CD14-positive monocyte (primary cell): ENCODE data around the gene WDR41. TPM values are rescaled to one million over a fixed set of nuclear protein-coding genes. Genes with fewer than 3 reads are reported as not detected.

Source experiments
- DNase-seq, 3 donors: peaks; one replicate each; pipeline ENCODE4 v3.0.0-alpha.2; 2011 to 2022
- H2AFZ ChIP-seq: 2 replicates; pipeline ENCODE4 v1.6.0; 2012; ENCODE audit warnings: mild to moderate bottlenecking, low read depth, low read length, inconsistent platforms; ENCODE audit not compliant: insufficient read depth, poor library complexity, severe bottlenecking
- H3K27ac ChIP-seq, 2 donors: 1 replicate in 1 of 2; 2 replicates in 1 of 2; pipeline ENCODE4 v1.5.1; 2012 to 2013; ENCODE audit warnings: low read length in 2 of 2, control low read depth in 1 of 2, inconsistent platforms in 1 of 2, low read depth in 1 of 2, mild to moderate bottlenecking in 1 of 2
- H3K27me3 ChIP-seq, 2 donors: one replicate each; pipeline versions ENCODE4 v1.6.0 to v1.6.1; 2011 to 2013; ENCODE audit warnings: low read length in 2 of 2; ENCODE audit not compliant: control insufficient read depth in 2 of 2, insufficient read depth in 2 of 2
- H3K36me3 ChIP-seq, 2 donors: replicated peaks in 1 of 2; 1 replicate in 1 of 2; 2 replicates in 1 of 2; pipeline versions ENCODE4 v1.5.1 to v1.6.1; 2012 to 2013; ENCODE audit warnings: low read length in 2 of 2, control low read depth in 1 of 2, inconsistent platforms in 1 of 2, mild to moderate bottlenecking in 1 of 2; ENCODE audit not compliant: insufficient read depth in 2 of 2, control insufficient read depth in 1 of 2
- H3K4me1 ChIP-seq, 2 donors: 1 replicate in 1 of 2; 2 replicates in 1 of 2; pipeline versions ENCODE4 v1.5.1 to v1.6.1; 2012 to 2013; ENCODE audit warnings: low read length in 2 of 2, control low read depth in 1 of 2, inconsistent platforms in 1 of 2, mild to moderate bottlenecking in 1 of 2, moderate library complexity in 1 of 2; ENCODE audit not compliant: insufficient read depth in 2 of 2, control insufficient read depth in 1 of 2
- H3K4me2 ChIP-seq: replicated peaks from 2 replicates; pipeline ENCODE3; 2012; ENCODE audit warnings: low read length, moderate library complexity, mild to moderate bottlenecking; ENCODE audit not compliant: poor library complexity, severe bottlenecking; ENCODE audit errors: extremely low read depth
- H3K4me3 ChIP-seq, 3 experiments: fragments of 200-600 bp in 1 of 3; sonication (generic) in 1 of 3; replicated peaks in 1 of 3; 1 replicate in 2 of 3; 2 replicates in 1 of 3; pipeline ENCODE4 v1.5.1; 2011 to 2013; ENCODE audit warnings: low read length in 3 of 3, mild to moderate bottlenecking in 3 of 3, control low read depth in 2 of 3, low read depth in 2 of 3, inconsistent platforms in 1 of 3, moderate library complexity in 1 of 3
- H3K79me2 ChIP-seq: 2 replicates; pipeline ENCODE4 v1.6.0; 2012; ENCODE audit warnings: mild to moderate bottlenecking, control low read depth, inconsistent platforms, low read length, moderate library complexity; ENCODE audit not compliant: insufficient read depth
- H3K9ac ChIP-seq: 2 replicates; pipeline ENCODE4 v1.6.0; 2017; ENCODE audit warnings: low read length, mild to moderate bottlenecking; ENCODE audit not compliant: insufficient read depth, poor library complexity, severe bottlenecking
- H3K9me3 ChIP-seq, 2 donors: replicated peaks in 1 of 2; 1 replicate in 1 of 2; 2 replicates in 1 of 2; pipeline versions ENCODE4 v1.5.1 to v1.6.1; 2012 to 2013; ENCODE audit warnings: low read length in 2 of 2, control low read depth in 1 of 2; ENCODE audit not compliant: control insufficient read depth in 1 of 2, insufficient read depth in 1 of 2
- H4K20me1 ChIP-seq: 2 replicates; pipeline ENCODE4 v1.6.0; 2012; ENCODE audit warnings: mild to moderate bottlenecking, low read length, control low read depth, moderate library complexity; ENCODE audit not compliant: insufficient read depth
- H3K27ac Mint-ChIP-seq, 7 donors: one replicate each; pipeline ENCODE4 v1.8.0; 2020; ENCODE audit warnings: mild to moderate bottlenecking in 7 of 7, mixed read lengths in 7 of 7, moderate library complexity in 6 of 7, inconsistent platforms in 2 of 7
- H3K27me3 Mint-ChIP-seq, 3 donors: one replicate each; pipeline ENCODE4 v1.8.0; 2021 to 2022; ENCODE audit warnings: low read depth in 3 of 3, mild to moderate bottlenecking in 3 of 3, mixed read lengths in 3 of 3, moderate library complexity in 3 of 3, inconsistent platforms in 1 of 3
- H3K36me3 Mint-ChIP-seq, 2 donors: one replicate each; pipeline ENCODE4 v1.8.0; 2020; ENCODE audit warnings: mixed read lengths in 2 of 2, inconsistent platforms in 1 of 2, mild to moderate bottlenecking in 1 of 2
- H3K4me1 Mint-ChIP-seq: one replicate; pipeline ENCODE4 v1.8.0; 2020; ENCODE audit warnings: mild to moderate bottlenecking, mixed read lengths
- H3K4me3 Mint-ChIP-seq, 2 donors: one replicate each; pipeline ENCODE4 v1.8.0; 2020; ENCODE audit warnings: mild to moderate bottlenecking in 2 of 2, mixed read lengths in 2 of 2, moderate library complexity in 1 of 2
- H3K9me3 Mint-ChIP-seq, 7 donors: one replicate each; pipeline ENCODE4 v1.8.0; 2020 to 2022; ENCODE audit warnings: mixed read lengths in 7 of 7, mild to moderate bottlenecking in 6 of 7, moderate library complexity in 6 of 7, inconsistent platforms in 2 of 7
- WGBS: methylation state at CpG from one replicate; pipeline ENCODE4 v1.1.5; 2013; ENCODE audit warnings: missing lambda C conversion rate; ENCODE audit not compliant: insufficient coverage; 5-methylcytosine and 5-hydroxymethylcytosine counted together
- intact Hi-C, 2 donors: fragments of 100-400 bp; cut with micrococcal nuclease; formaldehyde crosslinking; loops; one replicate each; pipeline versions ENCODE4 v1.15.0 to v1.15.1; 2023
- polyA minus RNA-seq: library from RNA; depleted of rRNA, polyadenylated mRNA; stranded (reverse); fragments of >200 nt; gene quantifications from 2 replicates; pipeline ENCODE4 v1.2.3, GENCODE V29; 2012
- polyA plus RNA-seq, 3 donors: library from polyadenylated mRNA; depleted of rRNA in 1 of 3; unstranded in 2 of 3; stranded (reverse) in 1 of 3; fragments of 300-500 nt in 2 of 3; fragments of >200 nt in 1 of 3; fragmentation: Illumina TruSeq in 2 of 3; gene quantifications; 1 replicate in 2 of 3; 2 replicates in 1 of 3; pipeline ENCODE4 v1.2.3, GENCODE V29; 2012 to 2021
- total RNA-seq, 12 experiments: library from RNA in 1 of 12; stranded (reverse) in 1 of 12; fragments of 120-200 nt in 1 of 12; gene quantifications; one replicate each; pipeline ENCODE4 v1.2.4 and lab custom pipeline; 2013 to 2026; ENCODE audit warnings: mixed read lengths in 6 of 12, inconsistent platforms in 1 of 12
- TF ChIP-seq, protein P1 (sequence below): fragments of 200-600 bp; IDR thresholded peaks from one replicate; pipeline ENCODE4 v1.8.0; 2022; ENCODE audit warnings: antibody characterized with exemption, mild to moderate bottlenecking

WDR41 gene
- total RNA-seq (2013) = 54.5 TPM
- polyA plus RNA-seq (10 to 100 TPM; 19.6 to 64.0 (median 47.5) TPM), polyA minus RNA-seq (20.3 and 20.5 TPM in 2 replicates), total RNA-seq (lab: John Stamatoyannopoulos, UW) (13.6 to 40.8 (median 29.9) reads per million in 11 experiments)

DNA sequence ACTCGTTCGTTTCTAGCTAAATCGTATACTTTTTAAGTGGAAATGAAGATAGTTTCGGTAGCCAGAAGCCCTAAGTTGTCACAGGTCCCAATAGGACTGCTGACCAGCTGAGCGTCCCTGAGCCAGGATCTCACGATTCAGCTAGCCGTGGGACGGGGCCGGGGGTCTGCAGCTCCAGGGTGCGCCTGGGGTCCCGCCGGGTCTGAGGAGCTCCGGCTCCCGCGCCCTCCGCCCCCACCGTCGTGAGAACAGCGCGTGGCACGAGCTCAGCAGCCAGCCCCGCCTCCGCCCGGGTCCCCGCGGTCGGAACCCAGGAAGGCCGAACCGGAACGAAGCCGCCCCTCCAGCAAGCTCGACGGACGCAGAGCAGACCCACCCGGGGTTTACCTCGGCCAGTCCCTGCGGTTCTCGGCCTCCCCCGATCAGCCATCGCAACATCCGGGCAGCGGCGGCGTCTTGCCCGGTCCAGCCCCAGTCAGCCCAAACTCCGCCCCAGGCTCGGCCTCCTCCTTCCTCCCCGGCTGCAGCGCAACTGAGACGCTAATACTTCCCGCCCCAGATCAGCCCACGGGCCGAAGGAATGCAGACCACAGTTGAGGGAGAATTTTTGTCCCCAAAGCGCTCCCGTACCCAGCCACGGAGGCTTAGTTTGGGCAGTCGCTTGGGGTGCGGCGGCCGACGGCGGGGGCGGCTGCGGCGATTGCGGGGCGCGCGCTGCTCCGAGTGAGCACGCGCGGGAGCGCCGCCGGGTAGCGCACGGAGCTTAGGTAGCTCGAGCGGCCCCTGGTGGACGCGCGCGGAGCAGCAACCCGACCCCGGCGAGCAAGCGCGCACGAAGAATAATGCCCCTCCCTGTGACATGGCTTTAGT lies at the start of gene WDR41:
Gene WDR41 (minus strand): TSS at position 534 of the 870 bp plus-strand sequence. CDS start 96 bp downstream, at position 438.
- H3K27ac ChIP-seq = peak within 1 kb of the TSS; percentile 89 to 95
- Mint-ChIP-seq H3K36me3 (peaks cover 7 to 8% of the 10 kb centered on the region in 2 donors), H3K9me3 (no peaks in the 10 kb centered on the region), H3K4me3 (peak within 1 kb of the TSS; percentile 98 to 99), H3K27me3 (no peaks in the 10 kb centered on the region), H3K4me1 (peaks cover 26% of the 10 kb centered on the region), H3K27ac (peak within 1 kb of the TSS; percentile 86 to 98 (median 94))
- H4K20me1 ChIP-seq = no peaks in the 10 kb centered on the region
- peak within 1 kb of the TSS; percentile 96 for H3K9ac ChIP-seq
- peaks cover 5 to 12% of the 10 kb centered on the region in 2 donors for H3K36me3 ChIP-seq
- H2AFZ ChIP-seq = peak within 1 kb of the TSS; percentile 94
- H3K27me3 ChIP-seq = no peaks in the 10 kb centered on the region
- peak within 1 kb of the TSS; percentile 87 to 95 (median 90) for H3K4me3 ChIP-seq
- TF ChIP-seq, protein P1, sequence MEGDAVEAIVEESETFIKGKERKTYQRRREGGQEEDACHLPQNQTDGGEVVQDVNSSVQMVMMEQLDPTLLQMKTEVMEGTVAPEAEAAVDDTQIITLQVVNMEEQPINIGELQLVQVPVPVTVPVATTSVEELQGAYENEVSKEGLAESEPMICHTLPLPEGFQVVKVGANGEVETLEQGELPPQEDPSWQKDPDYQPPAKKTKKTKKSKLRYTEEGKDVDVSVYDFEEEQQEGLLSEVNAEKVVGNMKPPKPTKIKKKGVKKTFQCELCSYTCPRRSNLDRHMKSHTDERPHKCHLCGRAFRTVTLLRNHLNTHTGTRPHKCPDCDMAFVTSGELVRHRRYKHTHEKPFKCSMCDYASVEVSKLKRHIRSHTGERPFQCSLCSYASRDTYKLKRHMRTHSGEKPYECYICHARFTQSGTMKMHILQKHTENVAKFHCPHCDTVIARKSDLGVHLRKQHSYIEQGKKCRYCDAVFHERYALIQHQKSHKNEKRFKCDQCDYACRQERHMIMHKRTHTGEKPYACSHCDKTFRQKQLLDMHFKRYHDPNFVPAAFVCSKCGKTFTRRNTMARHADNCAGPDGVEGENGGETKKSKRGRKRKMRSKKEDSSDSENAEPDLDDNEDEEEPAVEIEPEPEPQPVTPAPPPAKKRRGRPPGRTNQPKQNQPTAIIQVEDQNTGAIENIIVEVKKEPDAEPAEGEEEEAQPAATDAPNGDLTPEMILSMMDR = peak; percentile 96
- H3K4me2 ChIP-seq = peak within 1 kb of the TSS; percentile 80
- peaks cover 49% of the 10 kb centered on the region for H3K79me2 ChIP-seq
- intact Hi-C loops = loop anchor here (5.0 to 10.0 kb wide), 3 partner anchors 347 to 627 kb away; no protein-coding TSS in a partner anchor
- peak; percentile 77 to 85 (median 80) for DNase-seq
- no peaks in the 10 kb centered on the region for H3K9me3 ChIP-seq
- H3K4me1 ChIP-seq = peaks cover 12 to 13% of the 10 kb centered on the region in 2 donors
- under 1% methylated on average over 84 of the region's 90 CpGs for WGBS

- no peaks in the 10 kb centered on the region for H4K20me1 ChIP-seq
- H3K4me3 Mint-ChIP-seq = no peak overlapping the region
- no peak overlapping the region for H3K9ac ChIP-seq
- H3K79me2 ChIP-seq = no peaks in the 10 kb centered on the region
- no peak overlapping the region for H3K4me3 ChIP-seq
- no peaks in the 10 kb centered on the region for H3K9me3 ChIP-seq
- no peaks in the 10 kb centered on the region for H3K4me1 Mint-ChIP-seq
- H2AFZ ChIP-seq = no peak overlapping the region
- H3K4me1 ChIP-seq = no peaks in the 10 kb centered on the region
- peaks cover 0 to 7% (median 0%) of the 10 kb centered on the region in 7 donors for H3K9me3 Mint-ChIP-seq
- WGBS = no CpG with 5 or more reads among the region's 3 CpGs
- no peaks in the 10 kb centered on the region for H3K36me3 ChIP-seq
- H3K27ac Mint-ChIP-seq = no peak overlapping the region
- H3K27me3 Mint-ChIP-seq = peaks cover 0 to 6% (median 1%) of the 10 kb centered on the region in 3 donors
- no peak overlapping the region for H3K4me2 ChIP-seq
- H3K36me3 Mint-ChIP-seq = no peaks in the 10 kb centered on the region
- DNase-seq = no peak
- no peaks in the 10 kb centered on the region for H3K27me3 ChIP-seq
- H3K27ac ChIP-seq = no peak overlapping the region
- TF ChIP-seq, protein P1 = no peak
- intact Hi-C loops = no loop called here
Observed at GRCh38 chr5:77531297-77531696, 39.2 kb upstream of the WDR41 start.
